GM23338 (cell line): ENCODE results near the gene TREML2. TPM values are rescaled to one million over a fixed set of nuclear protein-coding genes. Genes with fewer than 3 reads are reported as not detected.
"Not testable (repeated sequence)": the region's sequence is repeated elsewhere in the genome, so short reads cannot be mapped to it uniquely, and the experiment has no call there.

ENCODE experiments used
- ATAC-seq: fragments of 200-7000 bp; cut with Tn5 transposase; 3 replicates; pipeline ENCODE4 v1.9.1; 2020
- DNase-seq: peaks from one replicate; pipeline ENCODE4 v3.0.0-alpha.2; 2015; ENCODE audit warnings: low spot score
- H2AFZ ChIP-seq: fragments of 200-600 bp; sonication (generic); 2 replicates; pipeline ENCODE4 v1.8.0; 2016; ENCODE audit warnings: antibody characterized with exemption, mild to moderate bottlenecking, moderate library complexity
- H3F3A ChIP-seq: fragments of 200-600 bp; sonication (generic); replicated peaks from 2 replicates; pipeline ENCODE4 v1.8.0; 2017; ENCODE audit warnings: antibody characterized with exemption, mixed run types, low read depth
- H3K27ac ChIP-seq: fragments of 200-600 bp; sonication (generic); 2 replicates; pipeline ENCODE4 v1.6.1; 2016; ENCODE audit warnings: low read depth
- H3K27me3 ChIP-seq: fragments of 200-600 bp; sonication (generic); 2 replicates; pipeline ENCODE4 v1.8.0; 2016; ENCODE audit warnings: mild to moderate bottlenecking, mixed run types, moderate library complexity; ENCODE audit not compliant: insufficient read depth
- H3K36me3 ChIP-seq: fragments of 200-600 bp; sonication (generic); 2 replicates; pipeline ENCODE4 v1.8.0; 2016; ENCODE audit warnings: mild to moderate bottlenecking; ENCODE audit not compliant: insufficient read depth
- H3K4me1 ChIP-seq: fragments of 200-600 bp; sonication (generic); 2 replicates; pipeline ENCODE4 v1.8.0; 2016; ENCODE audit warnings: mild to moderate bottlenecking, moderate library complexity; ENCODE audit not compliant: insufficient read depth
- H3K4me2 ChIP-seq: fragments of 200-600 bp; sonication (generic); 2 replicates; pipeline ENCODE4 v1.7.1; 2017; ENCODE audit warnings: mixed run types
- H3K4me3 ChIP-seq: fragments of 200-600 bp; sonication (generic); 2 replicates; pipeline ENCODE4 v1.6.1; 2016; ENCODE audit warnings: mixed run types
- H3K79me2 ChIP-seq: fragments of 200-600 bp; sonication (generic); replicated peaks from 2 replicates; pipeline ENCODE4 v1.8.0; 2017; ENCODE audit warnings: mild to moderate bottlenecking; ENCODE audit not compliant: insufficient read depth
- H3K9me2 ChIP-seq: fragments of 200-600 bp; sonication (generic); 2 replicates; pipeline ENCODE4 v1.8.0; 2017; ENCODE audit not compliant: insufficient read depth
- H4K20me1 ChIP-seq: fragments of 200-600 bp; sonication (generic); replicated peaks from 2 replicates; pipeline ENCODE4 v1.8.0; 2017; ENCODE audit warnings: mild to moderate bottlenecking; ENCODE audit not compliant: insufficient read depth
- H3K27ac Mint-ChIP-seq: 2 replicates; pipeline ENCODE4 v1.8.0; 2020; ENCODE audit warnings: inconsistent platforms, mild to moderate bottlenecking, moderate library complexity, mixed read lengths
- H3K27me3 Mint-ChIP-seq: 3 replicates; pipeline ENCODE4 v1.8.0; 2022; ENCODE audit warnings: low read depth, mild to moderate bottlenecking, moderate library complexity, mixed read lengths, inconsistent platforms; ENCODE audit not compliant: insufficient read depth, poor library complexity
- H3K36me3 Mint-ChIP-seq: 3 replicates; pipeline ENCODE4 v1.8.0; 2021; ENCODE audit warnings: low read depth, mild to moderate bottlenecking, inconsistent platforms, moderate library complexity, mixed read lengths
- H3K4me1 Mint-ChIP-seq: 3 replicates; pipeline ENCODE4 v1.8.0; 2020; ENCODE audit warnings: mild to moderate bottlenecking, inconsistent platforms, mixed read lengths
- H3K4me3 Mint-ChIP-seq: 3 replicates; pipeline ENCODE4 v1.8.0; 2021; ENCODE audit warnings: moderate library complexity, mild to moderate bottlenecking, inconsistent platforms, mixed read lengths
- H3K9me3 Mint-ChIP-seq: 3 replicates; pipeline ENCODE4 v1.8.0; 2020; ENCODE audit warnings: moderate library complexity, mild to moderate bottlenecking, inconsistent platforms, mixed read lengths
- CREB1 ChIP-seq: fragments of 250-450 bp; sonication (Bioruptor Pico); IDR thresholded peaks from 2 replicates; pipeline ENCODE4 v1.5.0; 2020; ENCODE audit warnings: low read depth, mild to moderate bottlenecking, moderate library complexity
- EZH2phosphoT487 ChIP-seq: fragments of 200-600 bp; sonication (generic); IDR thresholded peaks from one replicate; pipeline ENCODE4 v1.8.1; 2018; ENCODE audit warnings: antibody characterized with exemption; ENCODE audit not compliant: unreplicated experiment
- NANOG ChIP-seq: IDR thresholded peaks from 2 replicates; pipeline ENCODE4 v1.6.1; 2016; ENCODE audit warnings: antibody characterized with exemption, borderline replicate concordance
- POLR2AphosphoS5 ChIP-seq: IDR thresholded peaks from 2 replicates; pipeline ENCODE4 v1.6.1; 2016; ENCODE audit warnings: antibody characterized with exemption, low read depth
- STAT1 ChIP-seq: IDR thresholded peaks from one replicate; pipeline ENCODE4 v1.6.1; 2016; ENCODE audit warnings: antibody characterized with exemption; ENCODE audit not compliant: unreplicated experiment
- ZNF114 ChIP-seq: fragments of 250-450 bp; sonication (Bioruptor Pico); IDR thresholded peaks from 2 replicates; pipeline ENCODE4 v1.5.0; 2020; ENCODE audit warnings: mild to moderate bottlenecking, moderate library complexity
- ZNF331 ChIP-seq: fragments of 250-450 bp; sonication (Bioruptor Pico); IDR thresholded peaks from 2 replicates; pipeline ENCODE4 v1.5.0; 2020; ENCODE audit warnings: low read depth, mild to moderate bottlenecking, moderate library complexity
- polyA plus RNA-seq: library from polyadenylated mRNA; unstranded; fragments of >200 nt; fragmentation: Nextera tagmentation; extraction: Ambion mirVana; gene quantifications from 2 replicates; pipeline ENCODE4 v1.2.1, GENCODE V29; 2016
- total RNA-seq: library from RNA; depleted of rRNA; stranded (reverse); fragments of >200 nt; shearing (Covaris generic); gene quantifications from 2 replicates; pipeline ENCODE4 v1.2.3, GENCODE V29; 2014
- TF ChIP-seq, protein P1 (sequence below): fragments of 250-450 bp; sonication (Bioruptor Pico); IDR thresholded peaks from 2 replicates; pipeline ENCODE4 v1.5.0; 2020; ENCODE audit warnings: mild to moderate bottlenecking, moderate library complexity
- TF ChIP-seq, protein P2 (sequence below): IDR thresholded peaks from one replicate; pipeline ENCODE4 v1.6.1; 2018; ENCODE audit warnings: antibody characterized with exemption; ENCODE audit not compliant: unreplicated experiment

The TREML2 gene
- total and polyA plus RNA-seq, 2 experiments from 2014 or later = 0.07 TPM; not detected in 1

DNA sequence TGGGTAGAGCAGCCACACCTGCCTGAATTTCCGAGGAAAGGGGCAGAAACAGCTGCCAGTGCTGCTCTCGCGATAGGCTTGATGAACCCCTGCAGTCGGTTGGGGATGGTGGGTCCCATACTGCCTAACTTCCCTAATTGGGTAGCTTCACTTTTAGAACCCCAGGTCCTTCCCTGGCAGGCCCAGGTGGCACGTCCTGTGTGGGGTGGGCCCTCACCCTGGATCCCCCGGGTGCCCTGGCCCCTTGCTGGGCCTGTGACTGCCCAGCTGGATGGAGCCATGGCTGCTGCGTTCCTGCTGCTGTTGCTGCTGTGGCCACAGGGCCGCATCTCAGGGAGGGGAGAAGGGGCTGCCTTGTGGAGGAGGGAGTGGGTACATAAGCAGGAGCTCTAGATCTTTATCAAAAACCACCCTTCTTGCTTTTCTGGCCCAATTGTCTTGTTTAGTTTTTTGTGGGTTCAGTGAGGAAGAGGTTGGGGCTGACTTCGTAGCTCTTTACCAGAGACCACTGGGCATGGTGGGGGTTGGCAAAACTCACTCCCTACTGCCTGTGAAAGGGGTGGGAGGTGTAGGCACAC lies 46.4 kb upstream of the TREML2 start:
- no peak for ATAC-seq
- Histone ChIP-seq H3K79me2 (no peaks in the 10 kb centered on the region), H3K4me2 (no peak overlapping the region), H3K4me3 (no peak overlapping the region), H3K9me2 (0 out of 2 replicates have a peak, but pooled peaks cover 3% of the 10 kb centered on the region), H2AFZ (no peak overlapping the region), H3K4me1 (no peaks in the 10 kb centered on the region), H3K36me3 (no peaks in the 10 kb centered on the region), H3K27ac (no peak overlapping the region), H3K27me3 (no peaks in the 10 kb centered on the region), H3F3A (no peaks in the 10 kb centered on the region), H4K20me1 (no peaks in the 10 kb centered on the region)
- H3K4me3 Mint-ChIP-seq = no peak overlapping the region
- H3K27ac Mint-ChIP-seq = no peak overlapping the region
- TF ChIP-seq POLR2AphosphoS5 = no peak
- no peak for TF ChIP-seq NANOG
- TF ChIP-seq ZNF331 (CRISPR knock-in tag) = no peak
- TF ChIP-seq STAT1 = no peak
- no peak for TF ChIP-seq ZNF114
- TF ChIP-seq, protein P1, sequence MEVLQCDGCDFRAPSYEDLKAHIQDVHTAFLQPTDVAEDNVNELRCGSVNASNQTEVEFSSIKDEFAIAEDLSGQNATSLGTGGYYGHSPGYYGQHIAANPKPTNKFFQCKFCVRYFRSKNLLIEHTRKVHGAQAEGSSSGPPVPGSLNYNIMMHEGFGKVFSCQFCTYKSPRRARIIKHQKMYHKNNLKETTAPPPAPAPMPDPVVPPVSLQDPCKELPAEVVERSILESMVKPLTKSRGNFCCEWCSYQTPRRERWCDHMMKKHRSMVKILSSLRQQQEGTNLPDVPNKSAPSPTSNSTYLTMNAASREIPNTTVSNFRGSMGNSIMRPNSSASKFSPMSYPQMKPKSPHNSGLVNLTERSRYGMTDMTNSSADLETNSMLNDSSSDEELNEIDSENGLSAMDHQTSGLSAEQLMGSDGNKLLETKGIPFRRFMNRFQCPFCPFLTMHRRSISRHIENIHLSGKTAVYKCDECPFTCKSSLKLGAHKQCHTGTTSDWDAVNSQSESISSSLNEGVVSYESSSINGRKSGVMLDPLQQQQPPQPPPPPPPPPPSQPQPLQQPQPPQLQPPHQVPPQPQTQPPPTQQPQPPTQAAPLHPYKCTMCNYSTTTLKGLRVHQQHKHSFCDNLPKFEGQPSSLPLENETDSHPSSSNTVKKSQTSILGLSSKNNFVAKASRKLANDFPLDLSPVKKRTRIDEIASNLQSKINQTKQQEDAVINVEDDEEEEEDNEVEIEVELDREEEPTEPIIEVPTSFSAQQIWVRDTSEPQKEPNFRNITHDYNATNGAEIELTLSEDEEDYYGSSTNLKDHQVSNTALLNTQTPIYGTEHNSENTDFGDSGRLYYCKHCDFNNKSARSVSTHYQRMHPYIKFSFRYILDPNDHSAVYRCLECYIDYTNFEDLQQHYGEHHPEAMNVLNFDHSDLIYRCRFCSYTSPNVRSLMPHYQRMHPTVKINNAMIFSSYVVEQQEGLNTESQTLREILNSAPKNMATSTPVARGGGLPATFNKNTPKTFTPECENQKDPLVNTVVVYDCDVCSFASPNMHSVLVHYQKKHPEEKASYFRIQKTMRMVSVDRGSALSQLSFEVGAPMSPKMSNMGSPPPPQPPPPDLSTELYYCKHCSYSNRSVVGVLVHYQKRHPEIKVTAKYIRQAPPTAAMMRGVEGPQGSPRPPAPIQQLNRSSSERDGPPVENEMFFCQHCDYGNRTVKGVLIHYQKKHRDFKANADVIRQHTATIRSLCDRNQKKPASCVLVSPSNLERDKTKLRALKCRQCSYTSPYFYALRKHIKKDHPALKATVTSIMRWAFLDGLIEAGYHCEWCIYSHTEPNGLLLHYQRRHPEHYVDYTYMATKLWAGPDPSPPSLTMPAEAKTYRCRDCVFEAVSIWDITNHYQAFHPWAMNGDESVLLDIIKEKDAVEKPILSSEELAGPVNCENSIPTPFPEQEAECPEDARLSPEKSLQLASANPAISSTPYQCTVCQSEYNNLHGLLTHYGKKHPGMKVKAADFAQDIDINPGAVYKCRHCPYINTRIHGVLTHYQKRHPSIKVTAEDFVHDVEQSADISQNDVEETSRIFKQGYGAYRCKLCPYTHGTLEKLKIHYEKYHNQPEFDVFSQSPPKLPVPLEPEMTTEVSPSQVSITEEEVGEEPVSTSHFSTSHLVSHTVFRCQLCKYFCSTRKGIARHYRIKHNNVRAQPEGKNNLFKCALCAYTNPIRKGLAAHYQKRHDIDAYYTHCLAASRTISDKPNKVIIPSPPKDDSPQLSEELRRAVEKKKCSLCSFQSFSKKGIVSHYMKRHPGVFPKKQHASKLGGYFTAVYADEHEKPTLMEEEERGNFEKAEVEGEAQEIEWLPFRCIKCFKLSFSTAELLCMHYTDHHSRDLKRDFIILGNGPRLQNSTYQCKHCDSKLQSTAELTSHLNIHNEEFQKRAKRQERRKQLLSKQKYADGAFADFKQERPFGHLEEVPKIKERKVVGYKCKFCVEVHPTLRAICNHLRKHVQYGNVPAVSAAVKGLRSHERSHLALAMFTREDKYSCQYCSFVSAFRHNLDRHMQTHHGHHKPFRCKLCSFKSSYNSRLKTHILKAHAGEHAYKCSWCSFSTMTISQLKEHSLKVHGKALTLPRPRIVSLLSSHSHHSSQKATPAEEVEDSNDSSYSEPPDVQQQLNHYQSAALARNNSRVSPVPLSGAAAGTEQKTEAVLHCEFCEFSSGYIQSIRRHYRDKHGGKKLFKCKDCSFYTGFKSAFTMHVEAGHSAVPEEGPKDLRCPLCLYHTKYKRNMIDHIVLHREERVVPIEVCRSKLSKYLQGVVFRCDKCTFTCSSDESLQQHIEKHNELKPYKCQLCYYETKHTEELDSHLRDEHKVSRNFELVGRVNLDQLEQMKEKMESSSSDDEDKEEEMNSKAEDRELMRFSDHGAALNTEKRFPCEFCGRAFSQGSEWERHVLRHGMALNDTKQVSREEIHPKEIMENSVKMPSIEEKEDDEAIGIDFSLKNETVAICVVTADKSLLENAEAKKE (CRISPR knock-in tag) = no peak
- TF ChIP-seq EZH2phosphoT487 = no peak
- TF ChIP-seq CREB1 = no peak
- TF ChIP-seq, protein P2, sequence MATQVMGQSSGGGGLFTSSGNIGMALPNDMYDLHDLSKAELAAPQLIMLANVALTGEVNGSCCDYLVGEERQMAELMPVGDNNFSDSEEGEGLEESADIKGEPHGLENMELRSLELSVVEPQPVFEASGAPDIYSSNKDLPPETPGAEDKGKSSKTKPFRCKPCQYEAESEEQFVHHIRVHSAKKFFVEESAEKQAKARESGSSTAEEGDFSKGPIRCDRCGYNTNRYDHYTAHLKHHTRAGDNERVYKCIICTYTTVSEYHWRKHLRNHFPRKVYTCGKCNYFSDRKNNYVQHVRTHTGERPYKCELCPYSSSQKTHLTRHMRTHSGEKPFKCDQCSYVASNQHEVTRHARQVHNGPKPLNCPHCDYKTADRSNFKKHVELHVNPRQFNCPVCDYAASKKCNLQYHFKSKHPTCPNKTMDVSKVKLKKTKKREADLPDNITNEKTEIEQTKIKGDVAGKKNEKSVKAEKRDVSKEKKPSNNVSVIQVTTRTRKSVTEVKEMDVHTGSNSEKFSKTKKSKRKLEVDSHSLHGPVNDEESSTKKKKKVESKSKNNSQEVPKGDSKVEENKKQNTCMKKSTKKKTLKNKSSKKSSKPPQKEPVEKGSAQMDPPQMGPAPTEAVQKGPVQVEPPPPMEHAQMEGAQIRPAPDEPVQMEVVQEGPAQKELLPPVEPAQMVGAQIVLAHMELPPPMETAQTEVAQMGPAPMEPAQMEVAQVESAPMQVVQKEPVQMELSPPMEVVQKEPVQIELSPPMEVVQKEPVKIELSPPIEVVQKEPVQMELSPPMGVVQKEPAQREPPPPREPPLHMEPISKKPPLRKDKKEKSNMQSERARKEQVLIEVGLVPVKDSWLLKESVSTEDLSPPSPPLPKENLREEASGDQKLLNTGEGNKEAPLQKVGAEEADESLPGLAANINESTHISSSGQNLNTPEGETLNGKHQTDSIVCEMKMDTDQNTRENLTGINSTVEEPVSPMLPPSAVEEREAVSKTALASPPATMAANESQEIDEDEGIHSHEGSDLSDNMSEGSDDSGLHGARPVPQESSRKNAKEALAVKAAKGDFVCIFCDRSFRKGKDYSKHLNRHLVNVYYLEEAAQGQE = no peak
- no peak for DNase-seq
- H3K27me3 Mint-ChIP-seq = peaks cover 5% of the 10 kb centered on the region
- no peaks in the 10 kb centered on the region for H3K4me1 Mint-ChIP-seq
- peaks cover 3% of the 10 kb centered on the region; the same call in 1 of the 3 replicates for H3K9me3 Mint-ChIP-seq
- no peaks in the 10 kb centered on the region for H3K36me3 Mint-ChIP-seq

DNA sequence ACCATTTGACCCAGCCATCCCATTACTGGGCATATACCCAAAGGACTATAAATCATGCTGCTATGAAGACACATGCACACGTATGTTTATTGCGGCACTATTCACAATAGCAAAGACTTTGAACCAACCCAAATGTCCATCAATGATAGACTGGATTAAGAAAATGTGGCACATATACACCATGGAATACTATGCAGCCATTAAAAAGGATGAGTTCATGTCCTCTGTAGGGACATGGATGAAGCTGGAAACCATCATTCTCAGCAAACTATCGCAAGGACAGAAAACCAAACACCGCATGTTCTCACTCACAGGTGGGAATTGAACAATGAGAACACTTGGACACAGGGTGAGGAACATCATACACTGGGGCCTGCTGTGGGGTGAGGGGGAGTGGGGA lies 45.6 kb upstream of the TREML2 start:
- H3K27ac Mint-ChIP-seq, H3K79me2 ChIP-seq, H3K9me2 ChIP-seq, ATAC-seq, H3K27me3 Mint-ChIP-seq, H3K4me3 Mint-ChIP-seq, DNase-seq, H3K27ac ChIP-seq, H3K27me3 ChIP-seq, H3K4me1 Mint-ChIP-seq, H3K4me1 ChIP-seq, H4K20me1 ChIP-seq, H2AFZ ChIP-seq, H3K36me3 Mint-ChIP-seq, H3F3A ChIP-seq, H3K36me3 ChIP-seq, H3K4me2 ChIP-seq, H3K9me3 Mint-ChIP-seq, H3K4me3 ChIP-seq: not testable (repeated sequence)
